NCI-H226 (cell line): ENCODE measurements around the gene SYCE3.

Experiments
- DNase-seq: peaks from one replicate; pipeline ENCODE4 v3.0.0-alpha.2; 2015

SYCE3 gene

DNA sequence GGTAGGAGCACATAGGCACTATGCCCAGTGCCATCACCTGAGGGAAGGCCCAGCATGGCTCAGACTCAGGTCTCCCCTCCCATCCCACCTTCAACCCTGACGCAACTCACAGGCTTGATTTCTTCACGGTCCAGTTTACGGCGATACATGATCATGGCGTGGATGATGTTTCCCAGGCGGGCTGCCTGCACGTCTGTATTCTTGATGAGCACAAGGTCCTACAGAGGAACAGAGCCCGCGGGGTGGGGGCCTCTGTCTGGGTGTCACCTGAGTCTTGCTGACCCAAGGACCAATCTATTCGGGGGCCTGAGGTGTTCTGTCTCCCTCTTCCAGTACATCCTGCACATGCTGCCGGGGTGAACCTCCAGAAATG is 11.7 kb upstream of the SYCE3 start:
- no peak for DNase-seq

DNA sequence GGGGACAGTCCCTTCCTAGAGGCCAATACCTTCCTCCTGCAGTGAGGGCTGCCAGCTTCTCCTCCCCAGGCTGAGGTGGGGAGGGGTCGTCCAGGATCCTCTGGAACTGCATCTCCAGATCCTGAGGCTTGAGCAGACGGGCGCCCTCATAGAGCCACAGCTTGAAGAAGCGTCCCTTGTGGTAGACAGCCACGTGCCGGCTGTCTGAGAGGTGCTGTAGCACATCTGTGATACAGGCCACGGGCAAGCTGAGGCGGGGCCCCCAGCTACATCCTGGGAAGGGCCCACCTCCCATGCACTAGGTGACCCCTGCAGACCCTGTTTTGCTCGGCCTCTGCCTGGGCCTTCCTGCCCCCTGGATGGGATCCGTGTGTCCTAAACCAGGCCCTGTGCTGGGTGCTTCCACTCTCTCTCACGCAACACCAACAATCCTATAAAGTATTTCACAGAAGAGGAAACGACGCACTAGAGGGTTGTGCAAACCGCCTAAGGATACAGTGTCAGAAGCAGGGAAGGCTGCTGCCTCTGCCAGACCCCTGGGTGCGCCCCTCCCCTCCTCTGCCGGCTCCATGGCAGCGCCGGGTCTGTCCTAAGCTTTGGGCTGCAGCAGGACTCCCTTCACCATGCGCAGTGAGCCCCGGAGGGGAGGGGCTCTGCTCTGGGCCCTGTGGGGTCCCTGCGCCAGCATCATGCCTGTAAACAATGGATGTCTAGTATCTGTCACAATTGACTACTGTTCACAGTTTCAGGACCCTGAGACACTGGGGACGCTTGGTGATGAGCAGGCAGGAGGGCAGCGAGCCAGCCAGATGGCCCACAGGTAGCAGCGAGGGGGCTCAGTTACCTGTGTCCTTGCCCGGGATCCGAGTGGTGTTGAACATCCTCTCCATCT is 11.0 kb upstream of the SYCE3 start:
- no peak for DNase-seq

DNA sequence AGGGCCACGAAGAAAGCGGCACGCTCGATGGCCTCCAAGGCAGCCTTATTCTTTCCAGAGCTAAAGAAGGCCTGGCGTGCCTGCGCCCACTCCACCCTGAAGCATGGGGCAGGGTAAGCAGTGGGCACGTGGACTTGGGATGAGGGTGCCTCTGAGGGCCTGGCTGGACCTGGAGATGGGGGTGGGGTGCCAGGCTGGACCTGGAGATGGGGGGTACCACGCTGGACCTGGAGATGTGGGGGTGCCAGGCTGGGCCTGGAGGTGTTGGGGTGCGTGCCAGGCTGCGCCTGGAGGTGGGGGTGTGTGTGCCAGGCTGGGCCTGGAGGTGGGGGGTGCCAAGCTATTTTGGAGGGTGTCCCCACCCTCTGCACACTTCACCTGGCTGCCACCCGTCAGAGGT is 10.2 kb upstream of the SYCE3 start:
- no peak for DNase-seq

DNA sequence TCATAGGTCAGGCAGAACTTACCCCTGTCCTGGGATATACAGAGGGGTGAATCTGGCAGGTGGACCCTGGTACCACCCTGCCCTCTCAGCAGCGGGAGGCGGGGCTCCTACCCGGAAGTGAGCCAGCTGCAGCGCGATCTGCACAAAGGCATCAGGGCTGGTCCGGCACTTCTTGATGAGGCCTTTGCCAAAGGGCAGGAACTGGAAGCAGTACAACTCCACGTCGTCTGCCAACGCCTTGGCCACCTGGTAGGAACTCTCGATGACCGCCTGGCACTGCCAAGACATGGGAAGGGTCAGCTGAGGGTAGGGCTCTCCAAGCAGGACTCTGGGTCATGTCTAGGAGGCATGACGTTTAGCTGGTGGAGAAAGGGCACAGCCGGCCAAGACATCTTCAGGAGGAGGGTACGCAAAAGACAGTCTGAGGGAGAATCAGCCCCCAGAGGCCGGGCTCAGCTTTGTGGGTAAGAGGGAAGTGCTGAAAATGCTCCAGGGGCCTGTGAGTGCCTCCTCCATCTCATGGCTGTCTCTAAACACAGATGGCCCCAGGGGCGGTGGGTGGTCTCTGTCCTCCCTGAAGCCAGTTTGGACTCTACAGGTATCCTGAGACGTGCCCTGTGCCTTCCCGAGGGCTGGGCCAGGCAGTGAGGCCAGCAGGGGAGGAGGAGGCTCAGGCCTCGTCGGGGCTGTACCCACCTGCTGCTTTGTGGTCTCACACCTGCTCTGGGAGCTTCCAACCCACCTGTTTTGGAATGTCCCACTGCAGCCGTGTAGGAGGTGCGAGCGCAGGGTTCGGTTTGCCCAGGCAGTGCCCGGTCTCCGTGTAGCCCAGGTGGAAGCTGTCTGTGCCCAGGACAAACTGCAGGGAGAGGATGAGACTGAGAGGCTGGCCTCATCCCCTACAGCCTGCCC is 8.8 kb upstream of the SYCE3 start:
- no peak for DNase-seq

DNA sequence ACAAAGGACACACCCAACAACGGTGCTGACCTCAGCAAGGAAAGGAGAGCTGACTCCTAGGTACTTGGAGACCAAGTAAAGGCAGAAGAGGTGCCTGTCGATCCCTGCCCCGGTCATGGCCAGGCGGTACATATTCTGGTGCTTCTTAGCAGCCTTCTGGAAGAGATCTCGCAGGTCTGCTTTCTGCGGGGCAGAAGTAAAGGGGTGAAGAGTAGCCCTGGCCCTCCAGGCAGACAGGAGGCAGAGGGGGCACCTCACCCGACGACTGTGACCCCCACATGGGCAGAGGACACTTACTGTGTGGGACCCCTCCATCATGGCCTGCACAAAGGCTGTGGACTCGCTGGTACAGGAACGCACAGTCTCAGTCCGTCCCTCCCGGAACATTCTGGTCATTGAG is 8.1 kb upstream of the SYCE3 start:
- no peak for DNase-seq

DNA sequence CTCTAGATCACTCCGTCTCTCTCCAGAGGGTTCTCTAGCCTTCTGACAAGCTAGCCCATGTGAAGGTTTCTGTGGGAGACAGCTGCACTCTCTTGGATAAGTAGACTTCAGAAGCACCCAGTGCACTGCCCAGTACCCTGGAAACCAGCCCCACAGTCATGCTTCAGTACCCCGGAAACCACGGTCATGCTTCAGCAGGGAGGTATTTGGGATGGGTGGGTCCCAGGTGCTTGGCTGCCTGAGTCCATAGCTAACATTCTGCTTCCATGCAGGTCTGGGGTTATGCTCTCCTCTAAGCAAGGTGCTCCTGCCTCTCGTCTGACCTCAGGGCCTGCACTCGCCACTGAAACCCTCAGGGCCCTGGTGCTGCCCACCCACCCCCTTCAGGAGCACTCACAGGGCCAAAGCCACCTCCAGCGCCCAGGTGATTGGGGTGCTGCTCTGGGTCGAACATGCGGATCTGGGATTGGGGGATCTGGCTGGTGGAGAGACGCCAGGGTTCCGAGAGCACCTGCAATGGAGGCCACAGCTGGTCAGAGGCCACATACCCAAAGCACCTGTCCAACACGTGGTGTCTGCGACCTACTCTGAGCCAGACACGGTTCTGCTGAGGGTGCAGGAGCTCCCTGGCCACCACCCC is 7.3 kb upstream of the SYCE3 start:
- DNase-seq: no peak

DNA sequence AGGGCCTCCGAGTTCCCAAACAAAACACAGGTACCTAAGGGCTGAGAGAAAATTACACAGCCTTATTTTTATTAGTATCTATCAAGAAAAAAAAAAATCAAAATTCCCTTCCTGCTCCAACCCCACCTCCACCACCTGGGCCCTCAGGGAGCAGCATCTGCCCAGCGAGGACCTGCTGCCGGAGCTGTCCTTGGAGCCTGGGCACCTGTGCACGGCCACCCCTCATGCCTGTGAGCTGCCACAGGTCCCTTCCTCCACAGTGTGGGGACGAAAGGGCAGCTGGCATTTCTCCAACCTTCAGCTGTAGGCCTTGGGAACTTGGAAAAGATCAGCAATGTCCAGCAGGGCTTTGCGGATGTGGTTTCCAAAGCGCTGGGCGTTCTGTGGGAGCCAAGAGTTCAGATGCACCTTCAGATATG is 6.3 kb upstream of the SYCE3 start:
- no peak for DNase-seq

DNA sequence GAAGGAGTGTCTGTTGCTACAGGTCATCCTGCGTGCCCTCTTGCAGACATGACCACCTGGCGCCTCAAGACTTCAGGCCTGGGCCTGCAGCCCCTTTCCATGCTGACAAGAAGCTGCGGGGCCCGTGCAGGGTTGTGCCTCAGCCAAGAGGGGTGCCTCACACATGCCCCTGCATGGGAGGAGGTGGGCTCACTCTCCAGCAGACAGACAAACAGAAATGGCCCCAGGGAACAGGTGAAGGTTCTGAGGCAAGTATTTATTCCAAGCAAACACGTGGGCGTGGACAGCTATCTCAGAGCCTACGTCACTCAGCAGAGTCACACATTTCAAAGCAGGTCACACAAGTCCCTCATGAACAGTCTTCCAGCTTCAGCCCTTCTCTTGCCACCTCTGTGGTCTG is 5.9 kb upstream of the SYCE3 start:
- no peak for DNase-seq

DNA sequence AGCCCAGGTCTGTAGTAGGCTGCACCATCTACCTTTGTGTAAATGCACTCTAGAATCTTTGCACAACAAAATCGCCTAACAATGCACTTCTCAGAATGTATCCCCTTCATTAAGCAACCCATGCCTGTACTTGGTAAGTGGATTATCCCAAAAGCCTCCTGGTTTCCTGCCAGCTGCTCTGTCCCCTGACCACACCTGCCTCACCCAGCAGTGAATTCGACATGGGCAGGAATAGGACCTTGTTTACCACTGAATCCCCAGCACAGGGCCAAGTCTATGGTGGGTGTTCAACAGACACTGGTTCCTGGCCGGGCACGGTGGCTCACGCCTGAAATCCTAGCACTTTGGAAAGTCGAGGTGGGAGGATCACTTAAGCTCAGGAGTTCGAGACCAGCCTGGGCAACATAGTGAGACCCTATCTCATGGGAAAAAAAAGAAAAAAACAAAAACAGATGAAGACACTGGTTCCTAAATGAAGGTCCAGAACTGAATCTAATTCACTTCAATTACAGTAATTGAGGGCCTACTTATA is 5.1 kb upstream of the SYCE3 start:
- no peak for DNase-seq

DNA sequence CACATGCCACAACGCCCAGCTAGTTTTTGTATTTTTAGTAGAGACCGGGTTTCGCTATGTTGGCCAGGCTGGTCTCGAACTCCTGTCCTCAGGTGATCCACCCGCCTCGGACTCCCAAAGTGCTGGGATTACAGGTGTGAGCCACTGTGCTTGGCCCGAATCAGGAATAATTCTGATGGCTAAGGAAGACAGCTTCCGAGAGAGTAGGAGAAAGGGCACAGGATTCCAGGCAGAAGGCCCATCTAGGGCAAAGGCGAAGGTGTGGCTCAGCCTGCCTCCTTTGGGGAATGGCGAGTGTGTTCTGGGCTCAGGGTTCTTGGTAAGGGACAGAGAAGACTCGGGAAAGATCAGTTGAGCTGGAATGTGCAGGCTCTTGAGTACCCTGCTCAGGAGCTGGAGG is 1.6 kb upstream of the SYCE3 start:
- no peak for DNase-seq

DNA sequence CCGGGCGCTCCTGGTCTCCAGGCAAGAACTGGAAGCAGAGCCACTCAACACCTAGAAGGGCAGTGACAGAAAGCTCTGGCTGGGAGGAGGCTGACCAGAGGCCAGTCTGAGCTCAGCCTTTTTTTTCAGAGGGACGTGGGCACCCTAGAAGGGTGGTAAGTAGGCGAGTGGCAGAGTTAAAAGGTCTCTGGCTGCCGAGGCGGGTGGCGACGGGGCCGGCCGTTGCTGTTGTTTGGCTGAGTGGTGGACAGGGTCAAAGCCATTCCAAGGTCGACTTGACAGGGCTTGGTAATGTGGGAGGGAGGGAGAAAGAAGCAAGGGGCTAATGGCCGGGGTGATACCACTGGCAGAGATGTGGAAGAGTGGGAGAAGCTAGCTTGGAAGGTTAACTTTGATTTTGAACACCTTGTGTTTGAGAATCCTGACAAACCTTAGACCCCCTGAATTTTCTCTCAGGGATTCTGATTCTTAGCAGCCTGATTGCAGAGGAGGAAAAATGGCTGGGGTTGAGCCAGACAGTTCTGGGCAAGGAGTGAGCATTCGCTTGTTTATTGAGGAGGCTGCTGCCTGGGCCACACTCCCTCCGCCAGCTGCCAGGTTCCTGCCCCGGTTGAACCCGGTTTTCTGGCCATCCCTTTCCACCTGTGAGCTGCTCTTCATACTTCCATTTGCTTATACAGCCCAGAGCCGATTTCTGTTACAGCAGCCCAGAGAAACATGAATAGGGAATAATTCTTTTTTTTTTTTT is 868 bp upstream of the SYCE3 start:
- DNase-seq: no peak

DNA sequence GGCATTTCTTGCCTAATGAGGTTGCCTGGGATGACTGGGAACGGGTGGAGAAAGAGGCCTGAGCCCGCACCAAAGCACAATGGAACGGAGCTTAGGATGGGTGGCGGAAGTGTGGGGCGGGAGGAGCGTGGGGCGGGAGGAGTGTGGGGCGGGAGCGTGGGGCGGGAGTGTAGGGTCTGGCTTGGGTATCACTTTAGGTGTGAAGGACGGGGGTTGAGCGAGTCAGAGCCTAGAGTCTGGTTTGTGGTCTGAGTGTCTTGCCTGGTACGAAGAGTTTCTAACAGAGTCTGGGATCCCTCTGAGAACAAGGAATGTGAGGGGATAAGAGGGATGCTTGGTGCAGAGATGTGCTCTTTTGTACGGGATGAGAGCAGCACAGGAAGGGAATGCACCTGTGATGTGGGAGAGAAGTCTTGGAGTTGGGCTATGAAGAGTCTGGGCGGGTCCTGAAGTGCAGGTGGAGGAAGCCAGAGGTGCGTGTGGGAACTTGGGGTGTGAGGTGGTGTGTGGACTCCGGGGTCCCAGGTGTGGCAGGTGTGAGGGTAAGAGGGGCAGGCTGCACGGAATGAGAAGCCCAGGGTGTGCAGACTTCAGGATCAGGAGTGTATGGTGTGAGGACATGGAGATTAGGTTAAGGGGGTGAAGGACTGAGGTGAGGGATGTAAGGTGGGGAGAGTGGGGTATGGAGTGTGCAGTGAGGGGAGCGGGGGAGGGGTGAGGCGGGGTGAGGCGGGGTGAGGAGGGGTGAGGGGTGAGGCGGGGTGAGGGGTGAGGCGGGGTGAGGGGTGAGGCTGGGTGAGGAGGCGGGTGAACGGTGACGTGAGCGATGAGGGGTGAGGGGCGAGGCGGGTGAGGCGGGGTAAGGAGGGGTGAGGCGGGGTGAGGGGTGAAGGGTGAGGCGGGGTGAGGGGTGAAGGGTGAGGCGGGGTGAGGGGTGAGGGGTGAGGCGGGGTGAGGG is 1.0 kb downstream of the SYCE3 start:
- no peak for DNase-seq

DNA sequence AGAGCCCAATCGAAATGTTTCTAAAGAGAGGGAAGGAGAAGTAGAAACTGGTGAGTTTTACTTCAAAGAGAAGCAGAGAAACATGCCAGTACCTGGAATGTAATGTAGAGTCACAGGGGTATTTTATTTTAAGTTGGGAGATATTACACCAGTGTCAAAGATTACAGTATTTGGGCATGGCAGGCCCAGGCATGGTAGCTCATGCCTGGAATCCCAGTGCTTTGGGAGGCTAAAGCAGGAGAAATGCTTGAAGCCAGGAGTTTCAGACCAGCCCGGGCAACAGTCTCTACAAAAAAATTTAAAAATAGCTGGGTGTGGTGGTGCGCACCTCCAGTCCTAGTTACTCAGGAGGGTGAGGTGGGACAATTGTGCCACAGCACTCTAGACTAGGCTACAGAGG is 2.7 kb downstream of the SYCE3 start:
- no peak for DNase-seq

DNA sequence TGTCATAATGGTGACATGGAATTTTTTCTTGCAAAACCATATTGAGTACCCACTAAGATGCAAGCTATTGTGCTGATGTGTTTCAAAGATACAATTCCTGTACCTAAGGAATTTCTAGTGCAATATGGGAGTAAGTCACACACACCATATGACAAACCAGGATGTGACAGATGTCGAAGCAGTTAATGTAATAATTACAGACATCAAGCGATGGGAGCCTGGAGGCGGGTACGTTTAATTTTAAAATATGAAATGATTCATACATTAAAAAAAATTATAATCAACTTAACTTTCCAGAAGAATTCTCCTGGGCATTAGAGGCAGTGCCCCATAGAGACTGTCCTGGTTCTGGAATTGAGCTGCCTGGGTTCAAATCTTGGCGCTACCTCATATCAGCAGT is 6.0 kb downstream of the SYCE3 start:
- no peak for DNase-seq

DNA sequence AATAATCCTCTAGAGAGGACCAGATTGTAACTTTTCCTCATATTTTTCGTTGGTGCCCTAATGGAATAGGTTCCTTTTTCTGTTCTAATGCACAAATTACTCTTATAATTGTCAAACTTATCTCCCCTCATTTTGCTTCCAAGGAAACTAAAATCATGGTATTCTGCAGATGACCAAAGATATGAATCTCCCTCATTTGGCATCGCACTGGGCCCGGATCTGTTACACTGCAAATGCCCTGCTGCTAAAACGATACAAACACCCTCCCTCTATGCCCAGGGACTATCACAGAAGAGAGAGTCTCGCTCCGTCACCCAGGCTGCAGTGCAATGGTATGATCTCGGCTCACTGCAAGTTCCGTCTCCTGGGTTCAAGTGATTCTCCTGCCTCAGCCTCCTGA is 9.4 kb downstream of the SYCE3 start:
- no peak for DNase-seq

DNA sequence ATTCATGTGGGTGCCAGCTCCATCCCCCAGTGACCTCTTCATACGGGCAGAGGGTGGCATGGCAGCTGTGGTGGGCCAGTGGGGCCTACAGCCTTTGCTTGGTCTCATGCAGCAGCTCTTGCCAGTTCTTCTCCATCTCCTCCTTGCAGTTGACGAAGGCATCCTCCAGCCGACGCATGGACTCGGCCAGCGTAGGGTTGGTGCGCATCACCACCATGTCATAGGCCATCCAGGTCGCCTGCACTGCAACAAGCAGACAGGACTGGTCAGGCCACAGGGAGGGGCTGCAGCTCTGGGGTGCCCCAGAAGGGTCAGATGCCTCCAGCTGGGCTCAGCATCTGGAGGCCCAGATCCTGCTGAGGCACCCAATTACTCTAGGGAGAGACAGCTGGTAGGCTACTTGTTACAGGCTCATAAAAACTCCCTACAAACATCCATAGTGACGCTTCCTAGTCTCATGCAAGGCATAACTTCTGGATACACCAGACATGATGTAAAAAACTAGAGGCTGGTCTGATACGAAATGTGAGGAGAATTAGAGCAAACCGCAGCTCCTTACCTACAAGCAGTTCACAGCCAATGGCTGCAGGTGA is 11.5 kb downstream of the SYCE3 start:
- no peak for DNase-seq

DNA sequence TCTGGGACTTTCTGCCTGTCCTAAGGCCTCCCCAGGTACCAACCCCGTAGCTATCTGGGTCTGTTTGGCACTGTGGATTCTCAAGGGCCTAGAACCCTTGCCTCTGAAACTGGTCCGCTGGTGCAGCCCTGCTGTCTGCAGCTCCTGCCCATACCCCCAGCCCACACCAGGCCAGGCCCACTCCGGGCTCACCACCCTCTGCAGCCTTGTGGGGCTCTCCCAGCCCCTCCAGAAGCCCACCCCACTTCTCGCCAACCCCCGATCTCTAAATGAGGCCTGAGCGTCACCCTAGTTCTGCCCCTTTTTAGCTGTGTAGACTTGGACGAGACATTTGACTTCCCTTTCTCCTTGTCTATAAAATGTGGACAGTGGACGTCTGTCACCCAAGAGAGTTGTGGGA is 12.3 kb downstream of the SYCE3 start:
- DNase-seq: no peak

DNA sequence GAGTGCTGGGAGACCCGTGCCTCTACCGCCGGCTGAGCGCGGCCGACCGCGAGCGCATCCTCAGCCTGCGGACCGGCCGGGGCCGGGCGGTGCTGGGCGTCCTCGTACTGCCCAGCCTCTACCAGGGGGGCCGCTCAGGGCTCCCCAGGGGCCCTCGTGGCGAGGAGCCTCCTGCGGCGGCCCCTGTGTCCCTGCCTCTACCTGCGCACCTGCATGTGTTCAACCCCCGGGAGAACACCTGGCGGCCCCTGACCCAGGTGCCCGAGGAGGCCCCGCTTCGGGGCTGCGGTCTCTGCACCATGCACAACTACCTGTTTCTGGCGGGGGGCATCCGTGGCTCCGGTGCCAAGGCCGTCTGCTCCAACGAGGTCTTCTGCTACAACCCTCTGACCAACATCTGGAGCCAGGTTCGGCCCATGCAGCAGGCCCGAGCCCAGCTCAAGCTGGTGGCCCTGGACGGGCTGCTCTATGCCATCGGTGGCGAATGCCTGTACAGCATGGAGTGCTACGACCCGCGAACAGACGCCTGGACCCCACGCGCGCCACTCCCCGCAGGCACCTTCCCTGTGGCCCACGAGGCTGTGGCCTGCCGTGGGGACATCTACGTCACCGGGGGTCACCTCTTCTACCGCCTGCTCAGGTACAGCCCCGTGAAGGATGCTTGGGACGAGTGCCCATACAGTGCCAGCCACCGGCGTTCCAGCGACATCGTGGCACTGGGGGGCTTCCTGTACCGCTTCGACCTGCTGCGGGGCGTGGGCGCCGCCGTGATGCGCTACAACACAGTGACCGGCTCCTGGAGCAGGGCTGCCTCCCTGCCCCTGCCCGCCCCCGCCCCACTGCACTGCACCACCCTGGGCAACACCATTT is 13.6 kb downstream of the SYCE3 start:
- DNase-seq: no peak

DNA sequence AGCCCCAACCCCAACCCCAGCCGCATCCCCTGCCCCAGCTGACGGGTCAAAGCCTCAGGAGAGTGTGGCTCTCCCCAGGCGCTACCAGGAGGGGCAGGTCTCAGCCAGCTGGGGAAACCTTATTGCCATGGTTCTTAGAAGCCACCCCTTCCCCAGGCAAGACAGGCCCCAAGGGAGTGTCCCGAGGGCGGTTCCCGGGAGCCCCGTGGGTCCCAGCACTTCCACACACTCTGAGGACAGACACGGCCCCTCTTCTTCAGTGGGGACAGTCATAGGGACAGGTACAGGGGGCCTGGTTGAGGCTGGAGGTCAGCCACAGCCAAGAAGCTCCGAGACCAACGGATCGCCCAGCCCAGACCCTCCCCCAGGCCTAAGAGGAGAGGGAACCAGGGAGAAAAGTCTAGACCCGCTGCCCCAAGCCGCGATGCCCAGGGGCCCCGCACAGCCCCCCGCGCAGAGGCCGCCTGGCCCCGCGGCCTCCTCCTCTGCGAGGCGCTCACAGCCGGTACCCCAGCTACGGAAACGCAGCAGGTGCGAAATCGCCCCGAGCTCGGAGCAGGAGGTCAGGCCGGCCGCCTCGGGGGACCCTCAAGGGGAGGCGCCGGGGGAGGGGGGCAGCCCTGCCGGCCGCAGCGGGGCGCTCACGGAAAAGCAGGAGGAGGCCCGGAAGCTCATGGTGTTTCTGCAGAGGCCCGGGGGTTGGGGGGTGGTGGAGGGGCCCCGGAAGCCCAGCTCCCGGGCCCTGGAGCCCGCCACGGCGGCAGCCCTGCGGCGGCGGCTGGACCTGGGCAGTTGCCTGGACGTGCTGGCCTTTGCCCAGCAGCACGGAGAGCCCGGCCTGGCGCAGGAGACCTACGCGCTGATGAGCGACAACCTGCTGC is 14.4 kb downstream of the SYCE3 start:
- no peak for DNase-seq
